Umbilical cord (tissue), 2 donors: ENCODE results near the gene MYO1A. TPM values are rescaled to one million over a fixed set of nuclear protein-coding genes. Genes with fewer than 3 reads are reported as not detected.
"Not testable (repeated sequence)": the region's sequence is repeated elsewhere in the genome, so short reads cannot be mapped to it uniquely, and the experiment has no call there.

Source experiments
- DNase-seq: peaks from one replicate; pipeline ENCODE4 v3.0.0-alpha.2; 2015; ENCODE audit warnings: low spot score
- total RNA-seq: library from RNA; depleted of rRNA; stranded (reverse); fragments of >200 nt; gene quantifications from one replicate; pipeline ENCODE4 v1.2.3, GENCODE V29; 2014; ENCODE audit warnings: low replicate concordance; ENCODE audit not compliant: insufficient read depth

Gene MYO1A
- total RNA-seq, 1 donor from 2014 or later = 5.8 TPM

DNA sequence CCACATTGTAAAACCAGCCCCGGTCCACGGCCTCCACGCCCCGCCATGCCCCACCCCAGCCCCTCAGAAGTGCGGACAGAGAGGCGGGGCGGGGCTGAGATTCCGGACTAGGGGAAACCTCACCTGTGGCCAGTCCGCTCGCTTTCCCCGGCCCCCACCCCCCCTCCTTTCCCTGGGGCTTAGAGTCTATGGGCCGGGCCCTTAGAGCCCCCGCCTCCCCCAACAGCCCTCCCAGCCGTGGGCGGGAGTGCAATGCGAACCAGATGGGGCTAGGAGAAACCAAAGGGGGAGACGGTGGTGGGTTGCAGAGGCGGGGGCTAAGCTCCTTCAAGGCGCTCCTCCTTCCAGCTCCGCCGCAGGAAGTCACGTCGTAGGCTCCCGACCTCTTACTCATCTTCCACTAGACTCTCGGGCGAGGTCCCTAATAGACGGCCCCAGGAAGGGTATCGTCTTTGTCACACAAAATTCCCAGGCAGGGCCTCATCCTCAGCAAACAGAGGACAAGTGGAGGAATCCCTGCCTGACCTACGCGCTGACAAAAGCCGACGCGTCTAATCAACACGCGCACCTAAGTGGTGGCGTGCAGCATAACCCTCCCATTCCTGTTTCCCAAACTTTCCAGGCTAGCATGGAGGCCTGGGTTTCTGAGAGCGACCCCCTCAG is 37.9 kb upstream of the MYO1A start:
- DNase-seq = peak; percentile 99

- DNase-seq = peak; percentile 94
Observed at GRCh38 chr12:57087010-57087690, 37.2 kb upstream of the MYO1A start.

- DNase-seq = peak; percentile 92
Observed at GRCh38 chr12:57086493-57087009, 36.6 kb upstream of the MYO1A start.

DNA sequence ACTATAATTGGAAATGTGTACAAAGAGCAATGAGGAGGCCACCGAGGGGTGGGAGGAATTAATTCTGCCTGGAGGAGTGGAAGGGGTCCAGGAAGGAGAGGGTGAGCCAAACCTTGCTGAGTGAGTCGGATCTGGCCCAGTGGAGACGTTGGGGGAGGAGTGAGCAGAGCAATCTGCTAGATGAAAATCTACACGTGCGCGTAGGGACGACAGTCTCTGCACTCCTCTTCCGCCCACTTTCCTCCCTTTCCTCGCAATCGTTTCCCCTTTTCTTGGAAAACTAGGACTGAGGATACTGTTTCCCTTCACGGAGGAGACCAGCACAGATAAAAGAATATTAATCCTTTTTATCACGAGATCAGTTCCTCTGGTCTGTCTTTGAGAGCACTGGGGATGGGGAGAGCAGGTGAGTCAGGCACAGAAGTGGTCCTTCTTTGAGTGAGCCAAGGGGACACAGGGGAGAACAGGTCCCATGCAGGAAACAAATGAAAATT is 36.1 kb upstream of the MYO1A start:
- DNase-seq = peak; percentile 85

DNA sequence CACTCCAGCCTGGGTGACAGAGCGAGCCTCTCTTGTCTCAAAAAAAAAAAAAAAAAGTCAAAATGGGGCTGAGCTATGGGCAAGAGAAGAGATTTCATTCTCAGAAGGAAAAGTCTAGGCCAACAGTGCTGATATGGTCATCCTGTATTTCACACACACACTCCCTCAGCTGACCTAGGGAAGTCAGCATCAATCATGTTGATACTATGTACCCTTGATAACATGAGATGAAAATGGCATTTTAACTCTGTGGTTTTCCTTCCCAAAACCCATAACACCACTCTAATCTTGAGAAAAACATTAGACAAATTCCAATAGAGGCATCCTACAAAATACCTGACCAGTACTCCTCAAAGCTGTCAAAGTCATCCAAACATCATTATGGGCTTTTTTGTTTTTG is 30.9 kb upstream of the MYO1A start:
- no peak for DNase-seq

DNA sequence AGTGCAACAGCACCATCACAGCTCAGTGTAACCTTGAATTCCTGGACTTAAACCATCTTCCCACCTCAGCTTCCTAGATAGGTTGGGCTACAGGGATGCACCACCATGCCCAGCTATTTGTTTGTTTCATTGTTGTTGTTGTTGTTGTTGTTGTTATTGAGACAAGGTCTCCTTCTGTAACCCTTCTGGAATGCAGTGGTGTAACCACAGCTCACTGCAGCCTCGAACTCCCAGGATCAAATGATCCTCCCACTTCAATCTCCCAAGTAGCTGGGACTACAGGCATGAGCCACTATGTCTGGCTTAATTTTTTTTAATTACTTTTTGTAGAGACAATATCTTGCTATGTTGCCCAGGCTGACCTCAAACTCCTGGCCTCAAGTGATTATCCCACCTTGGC is 29.9 kb upstream of the MYO1A start:
- no peak for DNase-seq

- DNase-seq = peak; percentile 100
Observed at GRCh38 chr12:57078519-57079404, 28.8 kb upstream of the MYO1A start, which contains the start of gene NEMP1. TSS of gene NEMP1 (minus strand) at chr12:57078791. CDS start at chr12:57078745, 46 bp downstream.

DNA sequence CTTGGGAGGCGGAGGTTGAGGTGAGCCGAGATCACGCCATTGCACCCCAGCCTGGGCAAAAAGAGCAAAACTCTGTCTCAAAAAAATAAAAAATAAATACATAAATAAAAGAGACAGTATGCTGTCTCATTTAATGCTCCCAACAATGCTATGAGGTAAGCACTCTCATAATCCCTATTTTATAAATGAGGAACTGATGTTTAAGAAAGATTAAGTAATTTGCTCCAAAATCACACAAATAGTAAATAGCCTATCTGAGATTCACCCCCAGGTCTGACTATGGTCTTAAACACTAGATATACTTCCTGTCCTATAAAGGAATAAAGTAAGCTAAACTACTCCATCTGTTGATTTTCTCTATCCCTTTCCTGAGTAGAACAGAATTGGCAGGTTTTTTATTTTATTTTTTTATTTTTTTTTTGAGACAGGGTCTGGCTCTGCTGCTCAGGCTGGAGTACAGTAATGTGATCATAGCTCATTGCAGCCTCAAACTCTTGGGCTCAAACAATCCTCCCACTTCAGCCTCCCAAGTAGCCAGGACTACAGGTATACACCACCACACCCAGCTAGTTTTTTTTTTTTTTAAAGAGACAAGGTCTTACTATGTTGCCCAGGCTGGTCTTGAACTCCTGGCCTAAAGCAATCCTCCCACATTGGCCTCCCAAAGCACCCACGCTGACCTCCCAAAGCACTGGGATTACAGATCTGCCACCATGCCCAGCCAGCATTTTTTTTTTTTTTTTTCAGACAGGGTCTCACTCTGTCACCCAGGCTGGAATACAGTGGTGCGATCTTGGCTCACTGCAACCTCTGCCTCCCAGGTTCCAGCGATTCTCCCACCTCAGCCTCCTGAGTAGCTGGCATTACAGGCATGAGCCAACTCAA is 23.9 kb upstream of the MYO1A start:
- DNase-seq = not testable (repeated sequence)

DNA sequence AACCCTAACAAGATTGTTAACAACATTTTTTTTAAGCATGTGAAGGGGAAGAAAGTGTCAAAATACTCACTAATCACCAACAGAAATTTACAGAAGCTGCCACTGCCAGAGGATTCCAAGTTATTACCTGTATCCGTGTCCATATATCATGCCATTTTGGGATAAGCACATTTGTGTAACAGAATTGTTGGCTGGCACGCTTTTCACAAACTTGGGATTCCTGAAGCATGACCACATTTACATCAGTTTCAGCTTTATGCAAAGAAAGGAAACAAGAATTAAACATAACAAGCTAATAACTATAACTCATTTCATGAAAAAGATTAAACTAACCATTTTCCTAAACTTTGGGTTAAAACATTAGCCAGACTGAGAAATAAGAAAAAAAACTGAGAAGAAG is 22.7 kb upstream of the MYO1A start:
- DNase-seq = no peak

GRCh38 chr12:57069523-57069922 is 19.6 kb upstream of the MYO1A start:
- DNase-seq = peak; percentile 90

DNA sequence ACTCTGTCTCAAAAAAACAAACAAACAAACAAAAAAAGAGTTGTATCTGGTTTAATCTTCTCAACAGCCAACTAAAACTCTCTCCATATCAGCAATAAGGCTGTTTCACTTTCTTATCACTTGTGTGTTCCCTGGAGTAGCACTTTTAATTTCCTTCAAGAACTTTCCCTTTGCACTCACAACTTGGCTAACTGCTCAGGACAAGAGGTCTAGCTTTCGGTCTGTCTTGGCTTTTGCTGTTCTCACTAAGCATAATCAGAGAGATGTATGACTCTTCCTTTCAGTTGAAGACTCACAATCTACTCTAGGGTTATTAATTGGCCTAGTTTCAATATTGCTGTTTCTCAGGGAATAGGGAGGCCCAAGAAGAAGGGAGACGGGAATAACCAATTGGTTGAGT is 16.3 kb upstream of the MYO1A start:
- DNase-seq = no peak

- no peak for DNase-seq
Observed at GRCh38 chr12:57063991-57064685, 14.2 kb upstream of the MYO1A start.

- DNase-seq = no peak
Observed at GRCh38 chr12:57058454-57058853, 8.5 kb upstream of the MYO1A start.

GRCh38 chr12:57057067-57057751 is 7.3 kb upstream of the MYO1A start:
- no peak for DNase-seq

- no peak for DNase-seq
Observed at GRCh38 chr12:57055824-57056223, 5.9 kb upstream of the MYO1A start.

DNA sequence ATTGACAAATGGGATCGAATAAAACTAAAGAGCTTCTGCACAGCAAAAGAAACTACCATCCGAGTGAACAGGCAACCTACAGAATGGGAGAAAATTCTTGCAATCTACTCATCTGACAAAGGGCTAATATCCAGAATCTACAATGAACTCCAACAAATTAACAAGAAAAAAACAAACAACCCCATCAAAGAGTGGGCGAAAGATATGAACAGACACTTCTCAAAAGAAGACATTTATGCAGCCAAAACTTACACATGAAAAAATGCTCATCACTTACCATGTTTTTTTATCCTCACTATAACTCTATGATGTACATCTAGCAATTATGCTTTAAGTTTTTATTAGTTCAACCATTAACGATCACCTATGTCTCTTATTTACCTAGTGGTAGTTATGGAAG is 4.0 kb upstream of the MYO1A start:
- not testable (repeated sequence) for DNase-seq

DNA sequence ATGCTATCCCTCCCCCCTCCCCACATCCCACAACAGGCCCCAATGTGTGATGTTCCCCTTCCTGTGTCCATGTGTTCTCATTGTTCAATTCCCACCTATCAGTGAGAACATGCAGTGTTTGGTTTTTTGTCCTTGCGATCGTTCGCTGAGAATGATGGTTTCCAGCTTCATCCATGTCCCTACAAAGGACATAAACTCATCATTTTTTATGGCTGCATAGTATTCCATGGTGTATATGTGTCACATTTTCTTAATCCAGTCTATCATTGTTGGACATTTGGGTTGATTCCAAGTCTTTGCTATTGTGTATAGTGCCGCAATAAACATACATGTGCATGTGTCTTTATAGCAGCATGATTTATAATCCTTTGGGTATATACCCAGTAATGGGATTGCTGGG is 3.2 kb upstream of the MYO1A start:
- not testable (repeated sequence) for DNase-seq

- DNase-seq = no peak
Observed at GRCh38 chr12:57051011-57051410, 1.1 kb upstream of the MYO1A start.

GRCh38 chr12:57049119-57049446 is 846 bp downstream of the MYO1A start:
- no peak for DNase-seq
